ENCODE results near the gene GABRG2. TPM values are rescaled to one million over a fixed set of nuclear protein-coding genes. Genes with fewer than 3 reads are reported as not detected.

GABRG2 gene
- 1 to 10 TPM in 1 of 2 donors, not detected in 1; 1.6 TPM for total RNA-seq

DNA sequence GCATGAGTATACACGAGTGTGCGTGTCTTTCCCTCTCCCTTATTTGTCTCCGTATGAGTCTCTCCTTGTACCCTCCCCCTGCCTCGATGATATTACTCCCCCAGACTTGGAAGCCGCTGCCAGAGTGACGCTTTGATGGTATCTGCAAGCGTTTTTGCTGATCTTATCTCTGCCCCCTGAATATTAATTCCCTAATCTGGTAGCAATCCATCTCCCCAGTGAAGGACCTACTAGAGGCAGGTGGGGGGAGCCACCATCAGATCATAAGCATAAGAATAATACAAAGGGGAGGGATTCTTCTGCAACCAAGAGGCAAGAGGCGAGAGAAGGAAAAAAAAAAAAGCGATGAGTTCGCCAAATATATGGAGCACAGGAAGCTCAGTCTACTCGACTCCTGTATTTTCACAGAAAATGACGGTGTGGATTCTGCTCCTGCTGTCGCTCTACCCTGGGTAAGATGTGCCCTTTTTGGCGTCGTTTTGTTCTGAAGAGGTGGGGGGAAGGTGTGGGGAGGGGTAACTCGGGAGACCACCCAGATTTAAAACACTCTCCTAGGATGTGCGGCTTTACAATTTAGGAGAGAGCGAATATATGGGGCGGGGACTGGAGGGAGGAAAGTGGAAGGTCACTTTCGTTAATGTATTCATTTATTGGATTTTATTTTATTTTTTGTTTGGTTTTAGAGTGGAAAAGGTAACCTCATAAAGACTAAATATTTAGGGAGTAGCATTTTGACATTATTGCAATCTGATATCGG, at the start of gene GABRG2:
TSS of gene GABRG2 (plus strand) at position 119 of the 757 bp plus-strand sequence. CDS start at position 346, 227 bp downstream.
- Histone ChIP-seq H3K4me1 (no peaks in the 10 kb centered on the region), H3K27ac (no peak within 1 kb of the TSS), H3K9me3 (no peaks in the 10 kb centered on the region), H3K4me3 (no peak within 1 kb of the TSS), H3K27me3 (peaks cover 0 to 4% of the 10 kb centered on the region in 2 donors), H3K36me3 (replicated peaks in 1 of 2; ENCODE audit: insufficient read depth in 1 of 2, low read depth in 2 of 2) (no peaks in the 10 kb centered on the region)
- WGBS, 2 donors: 6 to 7% methylated on average over 21 of the region's 21 CpGs
- TF ChIP-seq, protein P1, sequence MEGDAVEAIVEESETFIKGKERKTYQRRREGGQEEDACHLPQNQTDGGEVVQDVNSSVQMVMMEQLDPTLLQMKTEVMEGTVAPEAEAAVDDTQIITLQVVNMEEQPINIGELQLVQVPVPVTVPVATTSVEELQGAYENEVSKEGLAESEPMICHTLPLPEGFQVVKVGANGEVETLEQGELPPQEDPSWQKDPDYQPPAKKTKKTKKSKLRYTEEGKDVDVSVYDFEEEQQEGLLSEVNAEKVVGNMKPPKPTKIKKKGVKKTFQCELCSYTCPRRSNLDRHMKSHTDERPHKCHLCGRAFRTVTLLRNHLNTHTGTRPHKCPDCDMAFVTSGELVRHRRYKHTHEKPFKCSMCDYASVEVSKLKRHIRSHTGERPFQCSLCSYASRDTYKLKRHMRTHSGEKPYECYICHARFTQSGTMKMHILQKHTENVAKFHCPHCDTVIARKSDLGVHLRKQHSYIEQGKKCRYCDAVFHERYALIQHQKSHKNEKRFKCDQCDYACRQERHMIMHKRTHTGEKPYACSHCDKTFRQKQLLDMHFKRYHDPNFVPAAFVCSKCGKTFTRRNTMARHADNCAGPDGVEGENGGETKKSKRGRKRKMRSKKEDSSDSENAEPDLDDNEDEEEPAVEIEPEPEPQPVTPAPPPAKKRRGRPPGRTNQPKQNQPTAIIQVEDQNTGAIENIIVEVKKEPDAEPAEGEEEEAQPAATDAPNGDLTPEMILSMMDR (IDR thresholded peaks at IDR 0.05): no peak
- no peak for TF ChIP-seq POLR2A (IDR thresholded peaks at IDR 0.05)
- DNase-seq: no peak
- no peak for ATAC-seq
- intact Hi-C loops (cut with DNase I): no loop called here

DNA sequence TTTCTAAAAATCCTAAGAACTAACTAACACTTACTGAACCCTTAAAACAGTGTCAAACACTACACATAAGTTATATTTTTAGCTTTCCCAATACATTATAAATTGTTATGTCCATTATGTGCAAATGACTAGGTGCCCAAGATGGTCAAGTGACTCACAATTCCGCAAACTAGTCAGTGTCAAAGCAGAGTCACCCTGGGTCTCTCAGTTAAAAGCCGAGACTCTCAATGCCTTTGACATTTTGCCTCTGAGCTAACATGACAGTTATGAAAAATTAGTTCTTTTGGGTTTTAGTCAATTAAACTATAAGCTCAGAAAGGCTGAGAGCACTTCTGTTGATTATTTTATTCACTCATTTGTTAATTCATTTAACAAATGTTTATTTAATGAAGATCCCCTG, 42.3 kb upstream of the GABRG2 start:
- no peaks in the 10 kb centered on the region for H3K27me3 ChIP-seq
- H3K4me3 ChIP-seq: no peak overlapping the region
- H3K36me3 ChIP-seq (replicated peaks in 1 of 2; ENCODE audit: insufficient read depth in 1 of 2, low read depth in 2 of 2): no peaks in the 10 kb centered on the region
- H3K9me3 ChIP-seq: no peaks in the 10 kb centered on the region
- WGBS, 2 donors: 66 to 76% methylated on average over 2 of the region's 2 CpGs
- DNase-seq (no peak), ATAC-seq (no peak)
- intact Hi-C loops (cut with DNase I): no loop called here
- no peaks in the 10 kb centered on the region for H3K4me1 ChIP-seq
- TF ChIP-seq, protein P1 (IDR thresholded peaks at IDR 0.05): no peak
- TF ChIP-seq POLR2A (IDR thresholded peaks at IDR 0.05): no peak
- no peak overlapping the region for H3K27ac ChIP-seq

DNA sequence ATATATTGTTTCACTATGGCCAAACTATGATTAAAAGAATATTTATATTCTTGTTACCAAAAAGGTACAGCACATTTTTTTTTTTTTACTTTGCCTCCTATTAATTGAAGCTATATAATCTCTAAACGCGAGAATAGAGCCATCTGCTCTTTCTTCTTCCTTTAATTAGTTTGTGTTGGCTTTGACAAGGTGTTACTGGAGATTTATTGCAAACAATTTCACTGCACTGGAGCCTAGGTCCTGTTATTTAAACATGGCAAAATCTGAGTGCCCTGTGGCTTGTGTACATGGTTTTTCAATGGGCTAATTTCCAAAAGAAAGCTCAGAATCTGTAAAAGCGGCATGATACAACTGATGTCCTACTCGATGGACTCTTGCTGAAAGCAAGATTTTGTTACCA, 40.8 kb upstream of the GABRG2 start:
- 29 to 32% methylated on average over 4 of the region's 4 CpGs for WGBS, 2 donors

DNA sequence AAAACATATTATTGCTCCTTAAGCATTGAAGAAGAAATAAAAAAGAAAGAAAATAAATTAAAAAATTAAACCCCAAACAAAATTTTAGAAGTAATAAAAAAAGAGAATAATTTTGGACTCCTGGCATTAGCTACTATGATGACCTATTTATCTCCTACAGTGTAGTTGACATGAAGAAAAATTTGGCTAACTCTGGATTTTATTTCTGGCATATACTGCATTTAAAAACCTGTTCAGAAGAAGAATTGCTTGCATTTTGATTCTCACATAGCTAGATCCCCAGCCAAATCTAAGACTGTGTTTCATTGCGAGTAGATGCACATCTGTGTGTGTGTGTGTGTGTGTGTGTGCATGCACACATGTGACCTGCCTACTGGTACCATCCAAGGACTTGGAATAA, 30.1 kb upstream of the GABRG2 start:
- no peaks in the 10 kb centered on the region for H3K27me3 ChIP-seq
- H3K4me3 ChIP-seq: no peak overlapping the region
- no peaks in the 10 kb centered on the region for H3K9me3 ChIP-seq
- 50 to 79% methylated on average over 1 of the region's 1 CpG for WGBS, 2 donors
- intact Hi-C loops (cut with DNase I): no loop called here
- no peaks in the 10 kb centered on the region for H3K4me1 ChIP-seq
- no peak for TF ChIP-seq POLR2A (IDR thresholded peaks at IDR 0.05)
- TF ChIP-seq, protein P1 (IDR thresholded peaks at IDR 0.05): no peak
- H3K27ac ChIP-seq: no peak overlapping the region
- DNase-seq (no peak), ATAC-seq (no peak)
- no peaks in the 10 kb centered on the region for H3K36me3 ChIP-seq (replicated peaks in 1 of 2; ENCODE audit: insufficient read depth in 1 of 2, low read depth in 2 of 2)

More for the DNA sequence above, 40.8 kb upstream of the GABRG2 start:
- Histone ChIP-seq H3K27ac (no peak overlapping the region), H3K4me3 (no peak overlapping the region), H3K9me3 (no peaks in the 10 kb centered on the region), H3K36me3 (replicated peaks in 1 of 2; ENCODE audit: insufficient read depth in 1 of 2, low read depth in 2 of 2) (no peaks in the 10 kb centered on the region), H3K4me1 (no peaks in the 10 kb centered on the region), H3K27me3 (no peaks in the 10 kb centered on the region)
- DNase-seq (no peak), ATAC-seq (no peak)
- TF ChIP-seq, protein P1 (IDR thresholded peaks at IDR 0.05): no peak
- no peak for TF ChIP-seq POLR2A (IDR thresholded peaks at IDR 0.05)
- intact Hi-C loops (cut with DNase I): no loop called here

DNA sequence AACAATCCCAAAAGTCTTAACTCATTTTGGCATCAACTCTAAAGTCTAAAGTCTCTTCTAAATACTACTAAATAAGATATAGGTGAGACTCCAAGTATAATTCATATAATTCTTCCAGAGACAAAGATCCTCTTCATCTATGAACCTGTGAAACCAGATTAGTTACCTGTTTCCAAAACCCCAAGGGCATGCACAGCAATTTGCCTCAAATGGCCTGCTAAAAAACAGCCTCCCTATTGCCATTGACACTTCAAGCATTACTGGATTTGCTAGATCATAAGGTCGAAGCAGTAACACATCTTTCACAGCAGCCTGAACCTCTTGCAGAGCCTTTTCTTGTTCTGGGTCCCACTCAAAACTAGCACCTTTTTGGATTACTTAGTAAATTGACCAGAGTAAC, 20.3 kb upstream of the GABRG2 start:
- Histone ChIP-seq H3K27me3 (no peaks in the 10 kb centered on the region), H3K36me3 (replicated peaks in 1 of 2; ENCODE audit: insufficient read depth in 1 of 2, low read depth in 2 of 2) (no peaks in the 10 kb centered on the region), H3K4me1 (no peaks in the 10 kb centered on the region), H3K4me3 (no peak overlapping the region), H3K27ac (no peak overlapping the region), H3K9me3 (no peaks in the 10 kb centered on the region)
- DNase-seq (no peak), ATAC-seq (no peak)
- 19 to 24% methylated on average over 1 of the region's 1 CpG for WGBS, 2 donors
- TF ChIP-seq, protein P1 (IDR thresholded peaks at IDR 0.05): no peak
- TF ChIP-seq POLR2A (IDR thresholded peaks at IDR 0.05): no peak
- intact Hi-C loops (cut with DNase I): no loop called here

Measured in body of pancreas (tissue), 4 donors.